ENCODE results near the gene RUNDC3A. TPM values are rescaled to one million over a fixed set of nuclear protein-coding genes. Genes with fewer than 3 reads are reported as not detected.

Gene RUNDC3A
- total and polyA plus RNA-seq, 2 of the 13 experiments (the other 11 are each of a cell fraction or from before 2014, with no cell fraction given): 0.25 TPM; not detected in 1

DNA sequence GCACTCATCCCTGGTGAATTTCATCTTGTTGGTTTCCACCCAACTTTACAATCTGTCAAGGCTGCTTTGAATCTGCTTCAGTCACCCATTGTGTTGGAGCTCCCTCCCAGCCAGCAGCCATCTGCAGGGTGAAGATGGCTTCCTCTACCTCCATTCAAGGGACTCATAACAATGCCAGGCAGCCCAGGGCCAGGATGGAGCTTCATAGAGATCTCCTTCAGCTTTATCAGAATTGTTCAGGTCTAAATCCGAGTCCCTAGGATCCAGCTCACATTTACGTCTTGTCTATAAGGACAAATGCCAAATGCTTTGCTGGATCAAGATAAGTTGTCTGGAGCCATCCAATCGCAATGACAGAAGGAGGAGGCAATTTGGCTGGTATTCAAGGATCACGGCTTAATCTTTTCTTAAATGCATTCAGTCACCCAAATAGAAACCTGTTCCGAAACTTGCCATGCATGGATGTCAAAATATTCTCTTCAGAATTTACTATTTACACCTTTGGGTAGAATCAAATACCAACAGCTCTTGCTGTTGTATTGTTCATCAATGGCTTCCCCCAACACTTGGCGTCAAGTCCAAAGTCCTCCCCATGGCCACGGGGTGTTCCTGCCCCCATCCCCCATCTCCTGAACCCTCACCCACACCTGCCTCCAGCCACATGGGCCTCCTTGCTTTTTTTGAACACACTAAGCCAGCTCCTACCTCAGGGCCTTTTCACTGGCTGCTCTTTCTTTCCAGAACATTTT is 59.0 kb downstream of the RUNDC3A start:
- H3K9ac ChIP-seq (ENCODE audit: insufficient read depth, low read depth, low read length): no peak overlapping the region
- intact Hi-C loops (cut with micrococcal nuclease; ENCODE audit: unreplicated experiment): no loop called here
- 35% methylated on average over 7 of the region's 7 CpGs for WGBS (ENCODE audit: low lambda C conversion rate)
- FAIRE-seq (no peak), ATAC-seq (no peak), DNase-seq (ENCODE audit: low spot score) (no peak)
- H3K27ac ChIP-seq (ENCODE audit: extremely low read length, insufficient read depth, low read length): no peak overlapping the region
- H3K4me1 ChIP-seq (ENCODE audit: insufficient read depth, low read length): peaks cover 73% of the 10 kb centered on the region
- no peaks in the 10 kb centered on the region for H3K36me3 ChIP-seq (replicated peaks in 1 of 2; ENCODE audit: control insufficient read depth in 1 of 2, insufficient read depth in 2 of 2, low read length in 2 of 2)
- no TSS peak for BruUV-seq (replicated peaks)
- in situ Hi-C loops (cut with HindIII; ENCODE audit: extremely low pct_ligation_motif_present, low pct_unique_long_range_greater_than_20kb): no loop called here
- CTCF ChIA-PET (ENCODE audit: low intra/inter-chr PET ratio, low total read pairs): no interaction called here
- H3K27me3 ChIP-seq (ENCODE audit: control insufficient read depth in 1 of 2, insufficient read depth in 2 of 2, low read length in 2 of 2): peaks cover 1 to 9% of the 10 kb centered on the region in 2 experiments; a peak in 3 of 5 replicates
- H3K9me3 ChIP-seq (ENCODE audit: low read length): no peaks in the 10 kb centered on the region
- H4K20me1 ChIP-seq (ENCODE audit: insufficient read depth, low read length): no peaks in the 10 kb centered on the region
- POLR2A ChIA-PET: no interaction called here
- no peak overlapping the region for H3K4me3 ChIP-seq (replicated peaks in 1 of 3; ENCODE audit: insufficient read depth in 1 of 3, low read depth in 2 of 3, low read length in 3 of 3)
- no peak overlapping the region for H3K4me2 ChIP-seq (ENCODE audit: low read depth, low read length)
- no peaks in the 10 kb centered on the region for H3K79me2 ChIP-seq (ENCODE audit: insufficient read depth, low read length)
- H2AFZ ChIP-seq (ENCODE audit: low read length): no peak overlapping the region
- TF ChIP-seq SAP130 (CRISPR knock-in tag; IDR thresholded peaks at IDR 0.05; ENCODE audit: low read depth) (0 out of 2 replicates have a peak, but pooled peaks have one; percentile 15), SOX13 (IDR thresholded peaks at IDR 0.05) (no peak), SOX13 (CRISPR knock-in tag; conservative IDR thresholded peaks at IDR 0.05 in 1 of 2, IDR thresholded peaks at IDR 0.05 in 1 of 2) (no peak), BRCA1 (CRISPR knock-in tag; IDR thresholded peaks at IDR 0.05) (no peak), KDM1A (CRISPR knock-in tag; IDR thresholded peaks at IDR 0.05) (peak; percentile 66; the same call in 1 of the 2 replicates), ZNF460 (CRISPR knock-in tag; IDR thresholded peaks at IDR 0.05; ENCODE audit: borderline replicate concordance) (0 out of 2 replicates have a peak, but pooled peaks have one; percentile 4), MATR3 (CRISPR knock-in tag; IDR thresholded peaks at IDR 0.05) (no peak), PITX1 (CRISPR knock-in tag; IDR thresholded peaks at IDR 0.05) (no peak), ZMYM3 (CRISPR knock-in tag; IDR thresholded peaks at IDR 0.05) (peak; percentile 49; the same call in 1 of the 2 replicates), MAFK (conservative IDR thresholded peaks at IDR 0.05 in 1 of 2, IDR thresholded peaks at IDR 0.05 in 1 of 2; ENCODE audit: low read length in 2 of 2) (no peak), RCOR2 (CRISPR knock-in tag; IDR thresholded peaks at IDR 0.05) (no peak), ZNF644 (CRISPR knock-in tag; IDR thresholded peaks at IDR 0.05; ENCODE audit: low read depth) (0 out of 2 replicates have a peak, but pooled peaks have one; percentile 45), HNF4A (CRISPR knock-in tag; IDR thresholded peaks at IDR 0.05) (peak; percentile 41; the same call in 1 of the 2 replicates), ZNF24 (IDR thresholded peaks at IDR 0.05) (no peak), POGZ (CRISPR knock-in tag; IDR thresholded peaks at IDR 0.05) (no peak)
- TF ChIP-seq, protein P1, sequence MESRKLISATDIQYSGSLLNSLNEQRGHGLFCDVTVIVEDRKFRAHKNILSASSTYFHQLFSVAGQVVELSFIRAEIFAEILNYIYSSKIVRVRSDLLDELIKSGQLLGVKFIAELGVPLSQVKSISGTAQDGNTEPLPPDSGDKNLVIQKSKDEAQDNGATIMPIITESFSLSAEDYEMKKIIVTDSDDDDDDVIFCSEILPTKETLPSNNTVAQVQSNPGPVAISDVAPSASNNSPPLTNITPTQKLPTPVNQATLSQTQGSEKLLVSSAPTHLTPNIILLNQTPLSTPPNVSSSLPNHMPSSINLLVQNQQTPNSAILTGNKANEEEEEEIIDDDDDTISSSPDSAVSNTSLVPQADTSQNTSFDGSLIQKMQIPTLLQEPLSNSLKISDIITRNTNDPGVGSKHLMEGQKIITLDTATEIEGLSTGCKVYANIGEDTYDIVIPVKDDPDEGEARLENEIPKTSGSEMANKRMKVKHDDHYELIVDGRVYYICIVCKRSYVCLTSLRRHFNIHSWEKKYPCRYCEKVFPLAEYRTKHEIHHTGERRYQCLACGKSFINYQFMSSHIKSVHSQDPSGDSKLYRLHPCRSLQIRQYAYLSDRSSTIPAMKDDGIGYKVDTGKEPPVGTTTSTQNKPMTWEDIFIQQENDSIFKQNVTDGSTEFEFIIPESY (CRISPR knock-in tag; IDR thresholded peaks at IDR 0.05): no peak
- TF ChIP-seq, protein P2, sequence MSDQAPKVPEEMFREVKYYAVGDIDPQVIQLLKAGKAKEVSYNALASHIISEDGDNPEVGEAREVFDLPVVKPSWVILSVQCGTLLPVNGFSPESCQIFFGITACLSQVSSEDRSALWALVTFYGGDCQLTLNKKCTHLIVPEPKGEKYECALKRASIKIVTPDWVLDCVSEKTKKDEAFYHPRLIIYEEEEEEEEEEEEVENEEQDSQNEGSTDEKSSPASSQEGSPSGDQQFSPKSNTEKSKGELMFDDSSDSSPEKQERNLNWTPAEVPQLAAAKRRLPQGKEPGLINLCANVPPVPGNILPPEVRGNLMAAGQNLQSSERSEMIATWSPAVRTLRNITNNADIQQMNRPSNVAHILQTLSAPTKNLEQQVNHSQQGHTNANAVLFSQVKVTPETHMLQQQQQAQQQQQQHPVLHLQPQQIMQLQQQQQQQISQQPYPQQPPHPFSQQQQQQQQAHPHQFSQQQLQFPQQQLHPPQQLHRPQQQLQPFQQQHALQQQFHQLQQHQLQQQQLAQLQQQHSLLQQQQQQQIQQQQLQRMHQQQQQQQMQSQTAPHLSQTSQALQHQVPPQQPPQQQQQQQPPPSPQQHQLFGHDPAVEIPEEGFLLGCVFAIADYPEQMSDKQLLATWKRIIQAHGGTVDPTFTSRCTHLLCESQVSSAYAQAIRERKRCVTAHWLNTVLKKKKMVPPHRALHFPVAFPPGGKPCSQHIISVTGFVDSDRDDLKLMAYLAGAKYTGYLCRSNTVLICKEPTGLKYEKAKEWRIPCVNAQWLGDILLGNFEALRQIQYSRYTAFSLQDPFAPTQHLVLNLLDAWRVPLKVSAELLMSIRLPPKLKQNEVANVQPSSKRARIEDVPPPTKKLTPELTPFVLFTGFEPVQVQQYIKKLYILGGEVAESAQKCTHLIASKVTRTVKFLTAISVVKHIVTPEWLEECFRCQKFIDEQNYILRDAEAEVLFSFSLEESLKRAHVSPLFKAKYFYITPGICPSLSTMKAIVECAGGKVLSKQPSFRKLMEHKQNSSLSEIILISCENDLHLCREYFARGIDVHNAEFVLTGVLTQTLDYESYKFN (CRISPR knock-in tag; conservative IDR thresholded peaks at IDR 0.05): 0 out of 2 replicates have a peak, but pooled peaks have one; percentile 16
- TF ChIP-seq, protein P3, sequence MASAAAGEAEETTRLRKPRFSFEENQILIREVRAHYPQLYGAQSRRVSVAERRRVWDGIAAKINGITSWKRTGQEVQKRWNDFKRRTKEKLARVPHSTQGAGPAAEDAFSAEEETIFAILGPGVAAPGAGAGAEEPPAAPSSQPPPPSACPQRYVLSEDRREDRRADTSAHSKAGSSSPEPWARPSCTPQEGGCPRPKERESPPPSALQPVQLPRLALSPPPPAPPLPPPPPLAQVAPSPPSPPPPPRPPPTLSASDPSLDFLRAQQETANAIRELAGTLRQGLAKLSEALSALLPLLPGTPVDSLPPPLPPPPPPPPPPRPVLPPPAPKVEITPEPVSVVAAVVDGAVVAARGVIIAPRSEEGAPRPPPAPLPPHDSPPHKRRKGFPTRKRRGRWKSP (CRISPR knock-in tag; IDR thresholded peaks at IDR 0.05): no peak
